Fibroblast of skin of abdomen (primary cell): ENCODE measurements around the gene DLX2.
A peak's percentile ranks its signal among the peaks of the same experiment; 100 is the strongest.

Experiments used
- DNase-seq: peaks from one replicate; pipeline ENCODE4 v3.0.0-alpha.2; 2013

Gene DLX2

GRCh38 chr2:172094294-172095145, 8.2 kb downstream of the DLX2 start:
- DNase-seq, result no peak

- no peak for DNase-seq
Measured at GRCh38 chr2:172093416-172094293, 9.0 kb downstream of the DLX2 start.

DNA sequence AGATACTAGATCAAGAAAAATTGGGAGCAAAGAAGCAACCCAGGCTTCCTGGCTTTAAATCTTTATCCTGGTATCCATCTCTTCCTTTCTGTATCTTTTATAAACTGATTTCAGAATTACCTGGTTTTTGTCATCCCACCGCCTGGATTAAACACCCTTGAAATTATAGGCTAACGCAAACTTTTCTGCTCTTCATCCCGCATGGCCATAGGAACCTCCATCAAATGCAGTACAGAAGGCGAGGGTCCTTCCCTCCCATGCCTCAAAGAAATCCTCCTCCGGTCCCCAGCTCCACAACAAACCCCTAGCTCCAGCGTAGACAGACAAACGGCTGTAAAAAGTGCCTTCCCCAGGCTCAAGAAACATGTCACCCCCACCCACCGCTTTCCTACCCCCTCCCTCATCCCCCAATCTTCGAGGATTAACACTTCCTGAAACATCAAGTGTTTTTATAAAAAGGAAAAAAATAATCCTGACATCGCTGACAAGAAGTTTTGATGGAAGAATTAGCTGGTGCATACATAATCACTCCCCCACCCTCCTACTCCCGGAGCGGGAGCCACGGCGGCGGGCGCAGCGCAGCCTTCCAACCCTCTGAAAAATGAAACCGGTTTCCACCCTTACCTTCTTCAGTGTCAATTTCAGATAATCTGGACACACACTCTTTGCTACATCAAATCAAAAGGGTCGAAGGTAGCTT, 9.8 kb downstream of the DLX2 start:
- DNase-seq, result no peak

DNA sequence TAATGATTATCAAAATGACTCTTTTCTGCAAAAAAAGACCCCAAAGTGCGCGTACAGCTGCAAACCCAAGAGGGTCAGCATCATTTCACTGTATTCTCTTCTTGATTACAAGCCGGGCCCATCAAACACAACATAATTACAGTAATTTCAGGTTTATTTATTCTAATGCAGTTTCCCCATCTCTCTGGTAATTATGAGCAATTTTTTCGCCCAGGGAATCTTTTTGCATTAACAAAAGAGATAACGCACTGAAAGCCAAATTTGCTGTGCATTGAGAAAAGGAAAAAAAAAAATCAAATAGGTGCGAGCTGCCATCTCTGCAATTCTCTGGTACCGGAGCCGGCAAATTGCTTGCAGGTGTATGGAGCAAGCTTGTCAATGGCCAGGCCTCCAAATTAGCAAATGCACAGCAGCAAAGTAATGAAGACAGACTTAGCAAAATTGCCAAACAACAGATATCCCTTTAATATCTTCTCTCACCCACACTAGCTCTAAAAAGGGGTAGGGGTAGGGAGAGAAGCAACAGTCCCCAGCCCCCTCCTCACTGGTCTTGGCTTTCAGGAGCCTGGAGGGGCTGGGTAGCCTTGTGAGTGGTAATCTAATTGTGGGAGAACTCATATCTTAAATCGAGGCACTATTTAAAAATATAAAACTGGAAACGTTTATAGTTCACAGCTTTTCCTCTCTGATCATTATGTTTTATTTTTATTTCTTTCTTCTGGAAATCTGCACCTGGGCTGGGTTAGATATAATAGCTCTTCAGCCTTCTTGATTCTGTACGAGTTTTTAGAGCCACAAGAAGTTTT, 10.7 kb downstream of the DLX2 start:
- DNase-seq, result no peak

DNA sequence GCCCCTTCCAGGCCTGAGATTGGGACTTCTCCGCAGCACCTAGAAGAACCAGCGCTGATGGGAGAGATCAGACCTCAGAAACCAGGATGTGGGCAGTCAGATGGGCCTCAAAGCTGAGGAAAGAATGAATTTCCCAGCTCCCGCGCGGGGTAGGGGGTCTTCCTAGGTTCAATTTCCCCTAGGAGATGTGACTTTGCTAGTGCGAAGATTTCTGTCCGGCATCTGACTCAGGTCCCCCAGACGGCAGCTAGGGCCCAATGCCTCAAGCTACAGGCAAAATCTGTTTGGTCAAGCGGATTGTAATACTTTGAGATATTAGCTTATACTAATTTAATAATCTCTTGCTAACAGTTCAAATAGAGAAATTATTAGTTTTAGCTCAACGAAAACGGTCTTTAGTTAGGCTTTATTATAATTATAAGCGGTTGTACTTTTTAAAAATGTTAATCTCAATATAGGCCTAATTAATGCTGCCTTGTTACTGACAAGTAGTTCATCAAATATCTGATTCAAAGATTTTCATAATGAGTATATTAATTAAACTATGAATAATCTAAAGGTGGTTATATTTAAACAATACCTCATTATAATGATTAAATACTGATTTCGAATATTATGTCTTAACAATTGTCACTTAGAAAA, 11.6 kb downstream of the DLX2 start:
- no peak for DNase-seq

- DNase-seq, result no peak
Measured at GRCh38 chr2:172090044-172090961, 12.4 kb downstream of the DLX2 start.

DNA sequence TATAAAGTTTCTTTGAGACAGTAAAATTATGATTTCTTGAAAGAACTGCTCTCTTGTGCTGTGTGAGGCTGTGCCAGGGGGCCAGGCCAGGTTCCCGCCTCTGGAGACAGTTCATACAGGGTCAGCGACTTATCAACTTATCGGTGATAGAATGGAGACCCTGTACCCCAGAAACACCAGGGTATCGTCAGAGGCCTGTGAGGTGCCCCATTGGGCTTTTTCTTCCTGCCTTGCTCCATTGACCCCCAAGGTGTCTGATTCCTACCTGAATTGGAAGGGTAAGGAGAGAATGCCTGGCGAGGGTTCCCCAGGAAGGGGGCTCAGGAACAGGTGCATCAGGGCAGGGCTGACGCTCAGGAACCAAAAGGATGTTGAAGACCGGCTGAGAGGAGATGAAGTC, 13.1 kb downstream of the DLX2 start:
- no peak for DNase-seq

- DNase-seq, result no peak
Measured at GRCh38 chr2:172089005-172089504, 13.6 kb downstream of the DLX2 start.

- no peak for DNase-seq
Measured at GRCh38 chr2:172088245-172089004, 14.3 kb downstream of the DLX2 start.

GRCh38 chr2:172087780-172088244, 14.9 kb downstream of the DLX2 start:
- no peak for DNase-seq

GRCh38 chr2:172087207-172087779, 15.4 kb downstream of the DLX2 start:
- no peak for DNase-seq

DNA sequence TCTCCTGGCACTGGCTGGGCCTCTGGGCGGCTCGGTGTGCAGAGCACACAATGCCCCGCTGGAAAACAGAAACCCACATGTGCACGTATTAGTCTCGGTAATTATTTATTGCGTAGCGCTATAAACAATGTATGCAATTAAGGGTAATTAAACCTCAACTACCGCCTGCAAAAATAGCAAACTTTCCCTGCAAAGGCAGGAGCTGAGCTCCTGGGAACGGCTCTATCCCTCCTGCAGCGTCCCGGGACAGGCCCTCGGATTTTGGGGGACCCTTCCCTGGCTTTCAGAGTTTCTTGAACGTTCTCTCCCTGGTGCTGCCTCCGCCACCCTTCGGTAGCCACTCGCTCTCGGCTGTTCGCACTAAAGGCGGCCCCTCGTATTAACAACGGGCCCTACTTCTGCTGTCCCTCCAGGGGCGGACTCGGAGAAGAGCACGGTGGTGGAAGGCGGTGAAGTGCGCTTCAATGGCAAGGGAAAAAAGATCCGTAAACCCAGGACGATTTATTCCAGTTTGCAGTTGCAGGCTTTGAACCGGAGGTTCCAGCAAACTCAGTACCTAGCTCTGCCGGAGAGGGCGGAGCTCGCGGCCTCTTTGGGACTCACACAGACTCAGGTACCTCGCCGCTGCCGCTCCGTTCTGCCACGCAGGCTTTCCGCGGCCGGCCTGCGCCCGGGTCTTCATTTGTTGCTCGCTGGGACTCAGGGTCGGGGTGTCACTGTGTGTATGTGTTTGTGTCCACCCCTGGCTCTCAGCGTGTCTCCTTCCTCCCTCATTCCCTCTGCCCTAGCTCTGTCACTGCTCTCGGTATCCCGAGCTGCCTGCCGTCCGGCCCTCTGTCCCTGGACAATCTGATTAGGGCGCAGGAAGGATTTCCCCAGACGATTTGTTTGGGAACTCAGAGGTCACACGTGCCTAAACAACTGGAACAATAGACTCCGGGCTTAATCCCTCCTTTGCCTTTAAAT, 16.2 kb downstream of the DLX2 start:
- DNase-seq, result no peak

DNA sequence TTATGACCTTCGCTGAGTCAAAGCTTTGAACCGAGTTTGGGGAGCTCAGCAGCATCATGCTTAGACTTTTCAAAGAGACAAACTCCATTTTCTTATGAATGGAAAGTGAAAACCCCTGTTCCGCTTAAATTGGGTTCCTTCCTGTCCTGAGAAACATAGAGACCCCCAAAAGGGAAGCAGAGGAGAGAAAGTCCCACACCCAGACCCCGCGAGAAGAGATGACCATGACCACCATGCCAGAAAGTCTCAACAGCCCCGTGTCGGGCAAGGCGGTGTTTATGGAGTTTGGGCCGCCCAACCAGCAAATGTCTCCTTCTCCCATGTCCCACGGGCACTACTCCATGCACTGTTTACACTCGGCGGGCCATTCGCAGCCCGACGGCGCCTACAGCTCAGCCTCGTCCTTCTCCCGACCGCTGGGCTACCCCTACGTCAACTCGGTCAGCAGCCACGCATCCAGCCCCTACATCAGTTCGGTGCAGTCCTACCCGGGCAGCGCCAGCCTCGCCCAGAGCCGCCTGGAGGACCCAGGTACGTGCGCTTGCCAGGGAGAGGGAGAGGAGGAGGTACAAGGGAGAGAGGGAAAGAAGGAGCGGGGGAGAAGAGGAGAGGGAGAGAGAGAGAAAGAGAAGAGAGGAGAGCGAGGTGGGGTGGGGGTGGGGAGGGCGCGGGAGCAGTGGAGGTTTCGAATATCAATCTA, 17.1 kb downstream of the DLX2 start, which contains the start of gene DLX1:
Gene DLX1, plus strand, starts transcription at position 48 of the 700 bp plus-strand sequence. Its CDS starts 171 bp downstream, at position 219.
- no peak for DNase-seq

DNA sequence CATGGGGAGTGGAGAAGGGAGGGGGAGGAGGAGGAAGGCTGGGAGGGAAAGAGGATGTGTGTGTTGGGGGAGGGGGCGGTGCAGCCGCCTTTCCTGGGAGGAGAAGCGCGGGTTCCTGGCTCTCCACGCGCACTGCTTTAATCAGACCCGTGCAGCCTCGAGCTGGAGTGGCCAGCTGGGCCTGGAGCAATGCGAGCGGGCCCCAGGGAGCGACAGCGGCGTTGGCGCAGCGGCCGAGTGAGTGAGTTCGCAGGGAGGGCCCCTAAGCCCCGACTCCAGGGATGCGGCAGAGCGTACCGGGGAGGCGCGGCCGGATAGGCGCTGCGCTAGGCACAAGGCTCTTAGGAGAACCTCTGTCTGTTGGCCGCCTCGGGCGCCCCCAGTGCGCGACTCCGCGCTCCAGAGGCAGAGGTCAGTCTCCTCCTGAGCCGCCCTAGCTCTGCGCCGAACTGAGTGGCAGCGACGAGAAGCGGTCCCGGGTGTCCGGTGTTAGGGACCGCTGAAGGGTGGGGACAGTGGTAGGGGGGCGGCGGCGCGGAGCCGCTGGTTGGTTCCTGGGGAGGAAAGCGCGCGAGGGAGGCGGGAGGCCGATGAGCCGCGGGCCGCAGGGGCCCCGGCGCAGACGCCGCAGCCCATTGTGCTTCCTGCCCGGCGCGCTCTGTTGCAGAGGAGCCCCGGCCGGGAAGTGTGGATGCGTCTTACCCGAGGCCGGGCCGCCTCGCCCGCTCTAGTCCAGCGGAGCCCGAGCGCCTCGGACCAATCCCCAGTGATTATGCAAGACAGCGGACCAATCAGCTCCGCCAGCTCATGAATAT, 17.8 kb downstream of the DLX2 start:
- peak; percentile 95 for DNase-seq

DNA sequence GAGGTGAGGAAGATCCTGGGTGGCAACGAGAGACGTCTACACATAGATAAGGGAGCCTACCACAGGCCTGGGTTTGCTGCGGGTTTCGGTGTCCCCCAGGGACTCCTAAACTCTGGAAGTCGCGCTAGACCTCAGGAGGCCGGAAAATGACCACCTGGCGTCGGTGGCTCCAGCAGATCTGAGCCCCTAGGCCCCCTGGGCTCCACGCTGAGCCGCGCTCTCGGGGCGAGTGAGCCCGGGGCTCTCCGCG, 18.4 kb downstream of the DLX2 start:
- no peak for DNase-seq

DNA sequence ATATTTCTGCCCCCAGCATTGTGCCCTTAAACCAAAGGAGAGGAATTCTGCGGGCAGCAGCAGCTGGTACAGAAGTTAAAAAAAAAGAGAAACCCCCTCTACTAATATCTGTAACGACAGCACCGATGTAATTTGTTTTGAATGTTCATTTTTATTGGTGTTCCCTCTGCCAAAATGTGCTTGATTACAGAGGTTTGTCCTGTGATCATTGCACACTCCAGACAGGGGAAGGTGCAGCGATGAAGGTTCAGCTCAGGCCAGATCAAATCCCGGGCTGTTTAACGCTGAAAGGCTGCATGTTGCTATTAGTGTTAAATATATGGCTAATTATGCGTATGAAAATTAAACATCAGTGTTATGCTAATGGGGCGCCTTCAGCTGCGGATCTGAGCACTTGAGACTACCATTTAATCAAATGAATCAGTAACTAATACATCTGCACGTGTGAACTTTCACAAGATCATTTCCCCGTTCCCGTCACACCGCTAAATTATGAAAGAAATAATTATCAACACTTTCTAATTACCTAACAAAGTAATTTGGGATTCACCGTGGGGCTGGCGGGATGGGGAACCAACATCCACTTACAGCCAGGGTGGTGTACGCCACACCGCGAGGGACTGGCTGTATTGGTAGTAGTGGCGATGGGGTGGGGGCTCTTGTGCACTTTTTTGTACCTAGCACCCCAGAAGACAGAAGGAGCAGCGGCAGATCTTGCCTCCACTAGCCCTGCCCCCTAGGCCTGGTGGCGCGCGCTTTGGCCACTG, 18.9 kb downstream of the DLX2 start:
- DNase-seq, result no peak
